HG03432 (cell line): ENCODE measurements around the gene INS.

ENCODE experiments used
- ATAC-seq: cut with Tn5 transposase; IDR thresholded peaks from one replicate; pipeline ENCODE4 v1.9.1; 2021; ENCODE audit warnings: mild to moderate bottlenecking, moderate library complexity; ENCODE audit not compliant: unreplicated experiment

INS gene

DNA sequence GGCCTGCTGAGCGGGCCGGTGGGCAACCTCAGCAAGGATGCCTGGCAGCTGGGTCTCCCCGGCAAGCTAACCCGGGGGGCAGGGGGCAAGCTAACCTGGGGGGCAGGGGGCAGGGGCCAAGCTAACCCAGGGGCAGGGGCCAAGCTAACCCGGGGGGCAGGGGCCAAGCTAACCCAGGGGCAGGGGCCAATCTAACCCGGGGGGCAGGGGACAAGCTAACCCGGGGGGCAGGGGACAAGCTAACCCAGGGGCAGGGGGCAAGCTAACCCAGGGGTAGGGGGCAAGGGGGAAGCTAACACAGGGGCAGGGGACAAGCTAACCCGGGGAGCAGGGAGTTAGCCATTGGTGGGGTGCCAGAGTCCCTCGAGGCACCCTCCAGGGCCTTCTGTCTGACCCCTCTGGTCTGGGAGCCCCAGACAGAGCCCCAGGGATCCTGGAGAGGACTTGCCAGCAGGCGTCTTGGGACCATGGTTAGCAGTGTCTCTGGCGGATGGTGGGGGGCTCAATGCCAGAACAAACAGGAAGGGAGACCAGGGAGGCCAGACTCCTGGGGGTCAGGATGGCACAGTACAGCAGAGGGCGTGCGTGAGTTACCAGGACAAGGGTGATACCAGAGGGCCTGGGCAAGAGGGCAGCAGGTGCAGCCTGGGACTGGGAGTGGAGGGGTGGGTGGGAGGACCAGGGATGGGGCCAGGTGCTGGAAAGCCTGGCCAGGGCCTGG is 37.9 kb downstream of the INS start:
- no peak for ATAC-seq

DNA sequence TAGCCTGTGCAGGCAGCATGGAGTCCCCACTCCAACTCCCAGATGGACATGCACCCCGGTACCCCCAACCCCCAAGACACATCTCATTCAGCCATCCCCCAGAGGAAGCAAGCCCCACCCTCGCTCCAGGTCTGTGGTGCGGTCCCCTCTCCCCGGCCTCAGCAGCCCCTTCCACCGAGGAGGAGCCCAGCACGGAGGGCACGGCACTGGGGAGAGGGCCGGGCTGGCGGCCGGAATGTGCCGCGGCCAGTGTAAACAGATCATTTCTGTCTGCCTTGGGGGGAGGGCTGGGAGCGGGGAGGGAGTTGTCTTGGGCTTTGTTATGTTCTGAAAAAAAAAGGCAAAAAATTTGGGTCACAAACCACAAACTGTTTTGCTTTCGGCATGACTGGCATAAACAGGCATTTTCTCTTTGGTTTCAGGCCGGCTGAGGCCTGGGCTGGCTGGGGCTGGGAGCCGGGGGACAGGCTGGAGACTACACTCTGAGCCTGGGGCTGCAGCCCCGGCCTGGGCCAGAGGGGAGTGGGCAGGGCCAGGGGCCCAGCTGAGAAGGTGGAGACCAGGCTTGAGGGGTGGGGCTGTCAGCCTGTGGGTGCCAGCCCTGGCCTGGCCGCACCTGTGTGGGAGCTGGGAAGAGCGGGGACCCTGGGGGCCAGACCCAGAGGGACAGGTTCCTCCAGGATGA is 38.6 kb downstream of the INS start:
- no peak for ATAC-seq

DNA sequence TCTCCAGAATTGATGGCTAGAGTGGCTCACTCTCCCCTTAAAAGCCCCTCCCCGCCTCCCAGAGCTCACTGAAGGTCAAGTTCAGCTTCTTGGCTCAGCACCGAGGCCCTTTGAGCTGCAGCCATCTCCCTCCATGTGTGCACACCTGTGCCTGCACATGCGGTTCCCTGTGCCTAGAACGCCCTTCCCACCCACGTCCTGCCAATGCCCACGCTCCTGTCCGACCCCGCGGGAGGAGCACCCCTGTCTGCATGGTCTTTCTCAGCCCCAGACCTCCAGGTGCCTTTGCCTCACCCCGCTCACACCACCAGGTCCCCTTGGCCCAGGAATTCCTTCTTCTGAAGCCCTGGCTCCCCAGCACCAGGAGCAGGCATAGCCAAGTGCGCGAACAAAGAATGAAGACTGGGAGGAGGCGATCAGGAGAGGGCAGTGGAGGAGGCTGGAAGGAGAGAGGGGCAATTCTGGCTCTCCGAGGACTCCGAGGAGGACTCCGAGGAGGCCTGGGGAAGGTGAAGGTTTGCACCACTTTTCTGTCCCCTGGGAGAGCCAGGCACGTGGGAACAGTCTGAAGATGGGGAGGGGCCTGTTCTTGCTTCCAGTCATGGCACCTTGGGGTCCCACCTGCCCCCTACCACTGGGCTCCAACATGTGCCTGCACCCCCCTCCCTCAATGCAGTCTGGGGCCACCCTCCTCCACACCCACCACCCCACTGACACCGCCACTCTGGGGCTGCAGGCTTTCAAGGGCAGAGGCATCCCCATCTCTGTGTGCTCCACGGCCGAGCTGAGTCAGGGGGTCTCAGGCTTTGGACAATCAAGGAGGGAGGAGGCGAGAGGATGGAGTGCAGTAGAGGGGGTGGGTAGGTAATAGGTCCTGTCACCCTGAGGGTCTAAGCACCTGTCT is 39.5 kb downstream of the INS start:
- ATAC-seq: no peak

DNA sequence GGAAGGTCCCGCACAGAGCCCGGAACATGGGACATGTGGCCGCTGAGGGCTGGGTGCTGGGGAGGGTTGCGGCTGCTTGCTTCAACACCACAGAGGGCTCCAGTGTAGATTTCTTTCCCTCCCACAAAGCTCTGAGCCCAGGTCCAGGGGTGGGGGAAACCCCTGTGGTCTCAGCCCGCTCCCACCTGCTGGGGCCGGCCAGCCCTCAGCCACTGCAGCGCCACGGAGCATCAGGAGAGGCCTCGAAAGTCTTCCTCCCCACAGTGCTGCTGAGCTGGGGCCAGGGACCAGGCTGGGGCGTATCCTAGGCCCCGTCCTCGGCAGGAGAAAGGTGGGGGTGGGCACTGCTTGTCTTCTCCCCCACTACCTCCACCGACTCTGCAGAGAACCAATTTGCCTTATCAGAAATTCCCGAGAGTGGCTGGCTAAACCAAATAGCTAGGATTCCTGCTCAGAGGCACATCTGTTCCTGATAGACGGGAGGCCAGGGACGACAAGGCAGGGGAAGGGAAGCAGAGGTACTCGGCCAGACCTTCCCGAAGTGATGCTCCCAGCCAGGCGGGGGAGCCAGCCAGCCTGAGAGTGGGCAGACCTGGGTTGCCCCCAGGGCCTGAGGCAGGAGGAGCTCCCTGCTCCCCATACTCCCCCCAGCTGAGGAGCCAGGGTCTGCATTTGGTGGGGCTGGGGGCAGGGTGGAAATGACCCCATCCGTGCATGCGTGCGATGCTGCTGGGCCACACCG is 40.5 kb downstream of the INS start:
- ATAC-seq: no peak

DNA sequence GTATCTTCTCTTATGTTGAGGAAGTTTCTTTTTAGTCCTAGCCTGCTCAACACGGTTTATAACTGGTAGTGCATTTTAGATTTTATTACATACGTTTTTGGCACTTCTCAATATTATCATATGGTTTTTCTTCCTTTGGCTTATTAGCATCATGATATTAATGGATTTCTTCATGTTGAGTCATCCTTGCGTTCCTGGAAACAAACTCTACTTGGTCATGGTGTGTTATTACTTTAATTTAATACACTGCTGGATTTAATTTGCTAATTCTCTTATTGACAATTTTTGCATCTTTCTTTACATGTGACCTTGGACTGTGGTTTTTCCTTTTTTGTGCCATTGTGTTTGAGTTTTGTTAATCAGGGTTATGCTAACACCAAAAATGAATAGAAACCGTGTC is 42.3 kb downstream of the INS start:
- no peak for ATAC-seq

DNA sequence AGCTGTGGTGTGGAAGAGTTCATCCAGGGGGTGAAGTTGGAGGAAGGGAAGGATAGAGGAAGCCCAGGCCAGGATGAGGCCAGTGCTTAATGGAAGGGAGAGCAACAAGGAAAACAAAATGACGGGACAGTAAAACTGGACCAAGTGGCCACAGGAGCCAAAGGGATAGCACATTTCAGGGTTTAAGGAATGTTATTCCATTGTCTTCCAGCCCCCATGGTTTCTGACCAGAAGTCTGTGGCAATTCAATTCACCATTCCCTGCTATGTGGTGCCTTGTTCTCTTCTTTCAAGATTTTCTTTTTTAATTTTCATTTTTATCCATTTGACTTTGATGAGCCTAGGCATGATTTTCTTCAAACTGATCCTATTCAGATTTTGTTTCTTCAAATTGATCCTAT is 44.3 kb downstream of the INS start:
- ATAC-seq: no peak

DNA sequence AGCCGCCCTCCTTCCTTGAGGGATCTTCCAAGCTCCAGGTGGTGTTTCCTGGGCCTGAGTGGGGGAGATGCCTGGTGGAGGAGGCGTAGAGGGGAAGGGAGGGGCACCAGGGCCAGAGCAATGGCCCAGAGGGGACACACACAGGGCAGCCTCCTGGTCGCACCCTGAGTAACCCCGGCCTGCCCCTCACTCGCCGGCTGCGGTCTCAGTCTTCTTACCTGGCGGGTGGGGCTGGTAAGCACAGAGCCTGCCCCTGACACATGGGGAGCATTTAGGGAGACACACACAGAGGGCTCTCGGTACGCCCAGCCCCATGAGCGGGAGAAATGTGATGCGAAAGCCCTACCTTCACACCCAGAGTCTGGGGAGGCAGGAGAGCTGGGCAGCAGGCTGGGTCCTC is 45.7 kb downstream of the INS start:
- ATAC-seq: no peak

DNA sequence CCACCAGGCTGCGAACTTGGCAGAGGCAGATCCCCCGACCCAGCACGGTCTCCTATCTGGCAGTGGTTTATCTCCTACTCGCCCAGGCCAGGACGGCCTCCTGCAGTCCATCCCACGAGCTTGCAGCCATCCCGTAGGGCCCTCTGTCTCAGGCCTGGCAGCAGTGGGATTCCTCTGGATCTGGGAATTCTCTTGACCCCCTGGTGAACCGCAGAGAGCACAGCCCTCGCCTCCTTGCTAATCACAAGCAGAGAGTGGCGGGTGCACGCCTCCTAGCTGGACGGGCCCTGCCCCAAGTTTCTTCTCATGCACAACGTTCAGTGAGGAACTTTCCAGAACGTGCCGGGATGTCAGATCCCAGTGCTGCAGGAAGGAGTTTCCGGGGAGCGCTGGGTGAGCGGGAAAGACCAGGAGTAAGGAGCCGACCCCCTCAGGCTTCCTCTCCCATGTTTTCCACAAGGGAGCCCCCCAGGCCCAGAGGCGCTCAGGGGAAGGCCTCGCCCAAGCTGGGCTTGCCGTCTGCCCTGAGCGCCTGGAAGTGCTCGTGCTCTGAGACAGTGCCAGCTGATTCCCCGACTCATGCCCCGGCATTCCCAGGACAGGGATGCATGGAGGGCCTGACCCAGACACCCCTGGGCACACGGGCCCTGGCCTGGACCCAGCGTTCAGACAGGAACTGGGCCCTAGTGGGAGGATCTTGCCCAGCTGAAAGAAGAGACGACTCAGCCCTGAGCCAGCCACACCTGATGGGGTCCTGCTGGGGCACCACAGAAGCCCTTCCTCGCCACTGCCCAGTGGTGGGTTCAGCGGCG is 46.4 kb downstream of the INS start:
- no peak for ATAC-seq

DNA sequence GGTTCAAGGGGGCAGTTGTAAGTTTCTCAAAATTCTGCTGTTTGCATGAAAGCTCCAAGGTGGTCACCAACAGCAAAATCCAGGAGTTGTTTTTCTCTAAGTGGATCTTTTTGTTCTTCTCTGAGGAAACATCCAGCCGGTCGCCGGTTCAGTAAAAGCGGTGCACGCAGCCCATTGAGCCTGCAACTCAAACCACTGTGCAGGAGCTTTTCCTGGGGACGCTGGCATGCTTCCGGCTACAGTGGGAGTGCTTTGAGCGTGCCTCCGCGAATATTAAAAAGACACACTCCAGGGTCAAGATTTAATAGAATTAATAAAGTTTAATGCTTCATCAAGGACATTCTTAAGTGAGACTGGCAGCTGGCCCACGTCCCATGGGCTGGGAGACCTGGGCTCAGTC is 47.2 kb downstream of the INS start:
- no peak for ATAC-seq

DNA sequence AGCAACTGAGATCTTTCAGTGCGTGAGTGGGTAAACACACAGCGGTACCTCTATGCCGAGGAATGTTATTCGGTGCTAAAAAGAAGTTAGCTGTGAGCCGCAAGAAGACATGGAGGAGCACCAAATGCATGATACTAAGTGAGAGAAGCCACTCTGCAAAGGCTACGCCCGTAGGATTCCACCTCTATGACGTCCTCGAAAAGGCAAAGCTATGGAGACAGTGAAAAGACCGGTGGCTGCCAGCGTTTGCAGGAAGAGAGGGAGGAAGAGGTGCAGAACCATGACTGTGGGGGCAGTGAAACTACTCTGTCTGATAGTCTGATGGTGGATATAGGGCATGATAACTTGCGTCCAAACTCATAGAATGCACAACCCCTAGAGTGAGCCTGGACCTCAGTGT is 50.5 kb downstream of the INS start:
- ATAC-seq: no peak
